Islet of Langerhans (tissue), 1 donor: ENCODE measurements around the gene RTCA.
A peak's percentile ranks its signal among the peaks of the same experiment; 100 is the strongest.
"Not testable (repeated sequence)": the region's sequence is repeated elsewhere in the genome, so short reads cannot be mapped to it uniquely, and the experiment has no call there.

Experiments used
- FAIRE-seq: peaks from one replicate; lab custom pipeline; 2011; peaks lifted over from hg19 to GRCh38; lab: Jason Lieb, UNC

Gene RTCA

DNA sequence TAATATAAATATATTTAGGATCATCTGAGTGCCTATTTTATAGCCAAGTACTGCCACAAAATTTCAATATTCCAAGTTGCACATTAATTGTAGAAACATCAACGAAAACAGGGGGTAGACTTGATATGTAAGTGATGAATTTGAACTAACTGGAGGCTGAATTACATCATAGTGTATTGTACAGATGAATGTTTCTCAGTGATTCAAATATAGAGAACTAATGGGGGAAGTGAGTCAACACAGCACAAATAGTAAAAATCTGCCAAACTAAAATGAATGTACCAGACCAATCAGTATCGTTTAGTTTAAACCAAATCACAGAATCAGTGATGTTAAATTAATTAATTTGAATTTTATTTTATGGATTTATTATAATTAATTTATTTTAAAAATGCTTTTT, 42.8 kb downstream of the RTCA start:
- no peak for FAIRE-seq

GRCh38 chr1:100309863-100310262, 43.8 kb downstream of the RTCA start:
- no peak for FAIRE-seq

DNA sequence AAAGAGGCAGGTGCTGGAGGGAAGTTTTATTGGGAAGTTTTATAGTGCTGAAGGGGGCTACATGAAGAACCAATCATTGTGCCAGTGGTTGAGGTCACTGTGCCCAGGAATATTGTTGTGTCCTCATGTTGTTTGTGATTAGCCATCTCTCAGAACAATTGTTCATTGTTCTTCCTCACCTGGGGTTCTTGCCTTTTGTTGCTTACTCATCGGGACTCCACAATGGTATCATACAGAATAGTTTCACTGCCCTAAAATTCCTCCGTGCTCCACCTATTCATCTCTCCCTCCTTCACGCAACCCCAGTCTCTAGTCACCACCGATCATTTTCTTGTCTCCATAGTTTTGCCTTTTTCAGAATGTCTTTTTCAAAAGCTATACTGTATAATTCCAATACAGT, 47.4 kb downstream of the RTCA start:
- no peak for FAIRE-seq

GRCh38 chr1:100316622-100317021, 50.6 kb downstream of the RTCA start:
- FAIRE-seq = no peak

DNA sequence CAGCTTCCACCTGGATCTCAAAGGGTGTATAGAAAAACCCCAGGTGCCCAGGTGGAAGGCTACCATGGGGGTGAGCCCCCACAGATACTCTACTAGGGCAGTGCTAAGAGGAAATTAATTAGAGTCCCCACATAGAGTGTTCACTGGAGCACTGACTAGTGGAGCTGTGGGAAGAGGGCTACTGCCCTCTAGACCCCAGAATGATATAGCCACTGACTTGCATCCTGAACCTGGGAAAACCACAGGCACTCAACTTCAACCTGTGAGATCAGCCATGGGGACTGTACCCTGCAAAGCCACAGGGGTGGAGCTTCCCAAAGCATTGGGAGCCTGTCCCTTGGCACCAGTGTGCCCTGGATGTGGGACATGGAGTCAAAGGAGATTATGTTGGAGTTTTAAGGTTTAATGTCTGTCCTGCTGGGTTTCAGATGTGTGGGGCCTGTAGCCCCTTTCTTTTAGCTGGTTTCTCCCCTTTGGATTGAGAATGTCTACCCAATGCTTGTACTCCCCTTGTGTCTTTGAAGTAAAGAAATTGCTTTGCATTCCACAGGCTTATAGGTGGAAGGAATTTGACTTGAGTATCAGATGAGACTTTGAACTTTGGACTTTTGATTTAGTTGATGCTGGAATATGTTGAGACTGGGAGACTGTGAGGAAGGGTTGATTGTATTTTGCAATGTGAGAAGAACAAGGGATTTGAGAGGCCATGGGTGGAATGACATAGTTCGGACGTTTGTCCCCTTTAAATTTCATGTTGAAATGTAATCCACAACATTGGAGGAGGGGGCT, 54.5 kb downstream of the RTCA start:
- FAIRE-seq = no peak

DNA sequence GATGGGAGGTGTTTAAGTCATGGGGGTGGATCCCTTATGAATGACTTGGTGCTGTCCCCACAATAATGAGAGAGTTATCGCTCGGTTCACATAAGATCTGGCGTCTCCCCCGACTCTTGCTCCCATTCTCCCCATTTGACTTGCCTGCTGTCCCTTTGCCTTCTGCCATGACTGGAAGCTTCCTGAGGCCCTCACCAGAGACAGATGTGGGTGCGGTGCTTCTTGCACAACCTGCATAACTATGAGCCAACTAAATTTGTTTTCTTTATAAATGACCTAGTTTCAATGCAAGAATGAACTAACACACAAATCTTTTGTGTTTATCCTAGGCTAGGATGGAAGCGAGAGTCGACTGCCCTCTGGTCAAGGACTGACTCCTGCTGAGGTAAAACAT, 55.1 kb downstream of the RTCA start:
- FAIRE-seq = no peak

GRCh38 chr1:100321506-100321905, 55.5 kb downstream of the RTCA start:
- no peak for FAIRE-seq

DNA sequence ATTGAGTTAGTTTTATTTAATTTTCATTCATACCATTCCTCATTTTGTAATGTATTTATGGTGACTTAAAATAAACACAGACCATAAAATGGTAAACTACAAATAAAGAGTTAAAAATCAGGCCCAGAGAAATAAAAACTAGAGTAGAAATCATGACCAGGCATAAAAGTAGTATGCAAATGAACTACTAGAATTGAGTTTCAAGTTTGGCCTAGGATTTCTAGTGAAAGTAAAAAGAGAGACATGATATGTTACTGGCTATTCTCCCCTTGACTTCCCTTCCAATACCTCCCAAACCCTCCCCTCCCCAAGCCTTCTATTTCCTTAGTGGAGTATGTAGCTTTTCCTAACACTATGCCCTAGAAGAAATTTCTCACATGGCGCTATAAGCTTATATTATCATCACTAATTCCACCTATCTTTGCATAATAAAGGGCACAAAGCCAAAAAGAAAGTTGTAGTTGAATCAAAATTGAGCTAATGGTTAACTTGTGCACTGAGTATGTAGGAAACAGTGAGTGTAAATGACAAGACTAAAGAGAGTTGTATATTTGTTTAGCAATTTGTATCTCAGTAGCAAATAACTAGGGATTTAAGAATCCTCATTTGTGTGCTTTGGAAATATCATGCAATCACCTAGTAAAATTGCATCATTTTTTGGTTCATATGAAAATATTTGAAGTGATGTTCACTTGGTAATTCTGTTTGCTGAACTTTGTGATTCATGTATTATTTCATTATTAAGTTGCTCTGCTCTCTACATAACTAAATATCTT, 56.6 kb downstream of the RTCA start:
- FAIRE-seq = peak; percentile 49

- FAIRE-seq = no peak
These were observed 57.5 kb downstream of the RTCA start for GRCh38 chr1:100323419-100324106.

DNA sequence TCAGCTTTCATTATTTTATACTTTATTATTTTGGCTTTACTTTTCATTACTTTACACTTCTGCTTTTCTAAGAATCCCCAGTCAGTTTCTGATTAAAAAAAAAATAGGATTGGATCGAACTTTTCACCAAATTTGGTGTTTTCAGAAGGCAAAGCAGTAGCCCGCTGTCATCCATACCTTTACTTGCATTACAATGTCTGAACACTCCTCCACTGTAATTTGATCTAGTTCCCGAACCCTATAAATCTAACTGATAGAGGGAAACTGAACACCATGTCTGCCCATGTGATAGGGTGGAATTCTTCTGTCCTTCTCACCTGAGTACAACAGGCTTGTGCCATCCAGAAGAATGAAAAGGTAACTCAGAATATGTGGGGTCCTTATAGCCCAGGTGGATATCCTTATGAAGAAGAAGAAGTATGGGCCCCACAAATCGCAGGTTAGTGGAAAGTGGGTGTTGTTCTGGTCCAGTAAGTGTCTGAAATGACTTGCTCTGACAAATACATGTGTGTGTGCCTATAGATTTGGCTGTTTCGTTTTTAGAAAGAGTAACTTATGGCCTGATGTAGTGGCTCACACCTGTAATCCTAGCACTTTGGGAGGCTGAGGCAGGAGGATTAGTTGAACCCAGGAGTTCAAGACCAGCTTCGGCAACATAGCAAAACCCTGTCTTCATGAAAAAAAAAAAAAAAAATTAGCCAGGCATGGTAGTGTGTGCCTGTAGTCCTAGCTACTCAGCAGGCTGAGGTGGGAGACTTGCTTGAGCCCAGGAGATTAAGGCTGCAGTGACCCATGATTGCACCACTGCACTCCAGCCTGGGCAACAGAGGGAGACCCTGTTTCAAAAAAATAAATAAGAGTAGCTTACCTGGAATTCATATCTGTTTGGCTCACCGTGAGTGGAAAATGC, 59.7 kb downstream of the RTCA start:
- no peak for FAIRE-seq

- FAIRE-seq = not testable (repeated sequence)
These were observed 60.3 kb downstream of the RTCA start for GRCh38 chr1:100326325-100326670.

DNA sequence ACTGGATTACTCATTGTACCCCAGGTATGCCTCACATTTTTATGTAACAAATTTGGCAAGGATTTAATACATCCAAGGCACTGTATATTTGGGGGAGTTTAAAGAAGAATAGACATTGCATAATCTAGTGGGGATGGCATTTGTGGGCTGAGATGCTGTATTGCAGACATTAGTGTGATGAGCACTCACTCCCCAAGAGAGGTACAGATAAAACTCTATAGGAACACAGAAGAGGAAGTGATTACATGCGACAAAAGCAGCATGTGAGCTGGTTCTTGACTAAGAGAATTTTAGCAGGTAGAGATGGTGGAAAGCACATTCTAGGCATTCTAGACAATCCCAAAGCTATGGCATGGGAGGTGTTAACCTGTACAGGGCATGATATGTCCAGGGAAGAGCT, 62.1 kb downstream of the RTCA start:
- no peak for FAIRE-seq

GRCh38 chr1:100331146-100331545, 65.1 kb downstream of the RTCA start:
- FAIRE-seq = not testable (repeated sequence)

- no peak for FAIRE-seq
These were observed 66.3 kb downstream of the RTCA start for GRCh38 chr1:100332331-100332730.

DNA sequence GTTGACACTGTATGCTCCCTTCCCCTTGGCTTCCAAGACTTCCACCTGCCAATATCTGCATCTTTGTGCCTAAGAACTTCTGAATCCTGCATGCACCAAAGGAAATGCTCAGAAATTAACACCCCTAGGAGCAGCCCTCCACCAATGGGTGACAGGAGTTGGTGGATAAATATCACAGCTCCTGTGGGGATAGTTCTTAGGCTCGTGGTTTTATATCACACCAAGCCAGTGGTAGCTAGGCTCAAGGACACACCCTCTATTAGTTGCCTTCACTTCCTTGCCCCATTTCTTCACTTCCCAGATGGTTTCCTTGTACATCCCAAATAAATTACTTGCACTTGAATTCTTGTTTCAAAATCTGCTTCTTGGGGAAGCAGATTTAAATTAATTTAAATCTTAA, 69.4 kb downstream of the RTCA start:
- FAIRE-seq = no peak

GRCh38 chr1:100337878-100338277, 71.9 kb downstream of the RTCA start:
- not testable (repeated sequence) for FAIRE-seq

GRCh38 chr1:100339735-100340134, 73.7 kb downstream of the RTCA start:
- not testable (repeated sequence) for FAIRE-seq

- no peak for FAIRE-seq
These were observed 74.5 kb downstream of the RTCA start for GRCh38 chr1:100340494-100340893.

DNA sequence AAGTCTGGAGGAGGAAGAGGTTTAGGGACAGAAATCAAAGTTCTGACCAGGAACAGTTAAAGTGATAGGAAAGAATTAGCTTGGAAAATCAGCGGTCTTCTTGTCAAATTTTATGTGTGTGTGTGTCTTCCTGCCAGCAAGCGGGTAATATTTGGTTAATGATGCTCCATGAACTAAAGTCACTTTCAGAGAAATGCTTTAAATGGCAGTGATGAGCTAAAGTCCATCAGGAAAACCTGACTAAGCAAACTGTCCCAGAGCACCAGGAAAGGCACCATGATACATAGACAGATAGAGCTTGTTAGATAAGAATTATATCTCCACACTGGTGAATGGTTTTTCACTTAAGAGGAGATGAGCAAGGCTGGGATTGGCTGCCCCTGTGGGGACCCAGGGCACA, 76.3 kb downstream of the RTCA start:
- FAIRE-seq = no peak
